GM12892 (cell line): ENCODE measurements around the gene CHERP.
A peak's percentile ranks its signal among the peaks of the same experiment; 100 is the strongest.

Experiments
- DNase-seq: peaks from one replicate; pipeline ENCODE4 v3.0.0; 2011; ENCODE audit not compliant: insufficient read length
- FAIRE-seq: peaks from 2 replicates; lab custom pipeline; 2011; peaks lifted over from hg19 to GRCh38; lab: Jason Lieb, UNC
- POLR2A ChIP-seq: IDR thresholded peaks from 2 replicates; pipeline ENCODE4 v1.6.1; 2011; ENCODE audit warnings: low read depth, low read length, control low read depth
- POLR2AphosphoS5 ChIP-seq: IDR thresholded peaks from 2 replicates; pipeline ENCODE4 v1.6.1; 2011; ENCODE audit warnings: low read depth, low read length, control low read depth
- TAF1 ChIP-seq: IDR thresholded peaks from 2 replicates; pipeline ENCODE4 v1.6.1; 2011; ENCODE audit warnings: low read depth, mild to moderate bottlenecking, control low read depth, low read length, borderline replicate concordance

CHERP gene

GRCh38 chr19:16585808-16586476 lies 43.7 kb upstream of the CHERP start:
- DNase-seq (no peak), FAIRE-seq (peak; percentile 97)
- TF ChIP-seq POLR2AphosphoS5 (peak; percentile 73; the same call in 1 of the 2 replicates), TAF1 (peak; percentile 25; the same call in 1 of the 2 replicates), POLR2A (peak; percentile 75)

DNA sequence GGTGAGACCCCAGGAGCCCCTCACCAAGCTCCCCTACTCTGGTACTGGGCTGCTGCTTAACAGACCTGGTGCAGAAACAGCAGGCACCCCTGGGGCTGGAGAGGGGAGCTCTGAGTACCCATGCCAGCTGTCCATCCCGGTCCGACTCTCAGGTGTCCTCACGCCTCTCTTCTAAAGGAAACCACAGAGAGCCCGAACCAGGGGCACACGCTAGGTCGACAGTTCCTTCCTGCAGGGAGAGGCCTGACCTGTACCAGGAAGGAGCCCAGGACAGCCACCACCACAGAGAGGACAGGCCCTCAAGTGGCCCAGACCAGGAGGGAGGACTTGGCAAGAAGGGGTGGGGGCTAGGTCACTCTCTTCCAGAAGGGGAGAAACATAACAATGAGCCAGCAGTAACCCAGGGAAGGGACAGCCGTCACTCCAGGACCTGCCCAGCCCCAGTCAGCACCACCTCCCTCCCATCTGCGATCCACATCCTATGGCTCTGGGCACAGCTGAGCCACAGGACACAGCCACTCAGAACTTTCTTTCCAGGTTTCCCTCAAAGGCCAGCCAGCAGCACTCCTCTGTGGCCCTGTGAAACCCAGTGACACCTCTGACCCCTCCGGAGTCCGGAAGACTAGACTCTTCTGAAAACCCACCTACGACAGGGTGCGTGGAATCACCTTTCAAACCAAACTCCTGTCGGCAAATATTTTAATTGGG lies 43.0 kb upstream of the CHERP start:
- FAIRE-seq (peak; percentile 51), DNase-seq (no peak)
- peak; percentile 57; the same call in 1 of the 2 replicates for TF ChIP-seq POLR2A
- TF ChIP-seq POLR2AphosphoS5, result peak; percentile 78; the same call in 1 of the 2 replicates
- TF ChIP-seq TAF1, result no peak

DNA sequence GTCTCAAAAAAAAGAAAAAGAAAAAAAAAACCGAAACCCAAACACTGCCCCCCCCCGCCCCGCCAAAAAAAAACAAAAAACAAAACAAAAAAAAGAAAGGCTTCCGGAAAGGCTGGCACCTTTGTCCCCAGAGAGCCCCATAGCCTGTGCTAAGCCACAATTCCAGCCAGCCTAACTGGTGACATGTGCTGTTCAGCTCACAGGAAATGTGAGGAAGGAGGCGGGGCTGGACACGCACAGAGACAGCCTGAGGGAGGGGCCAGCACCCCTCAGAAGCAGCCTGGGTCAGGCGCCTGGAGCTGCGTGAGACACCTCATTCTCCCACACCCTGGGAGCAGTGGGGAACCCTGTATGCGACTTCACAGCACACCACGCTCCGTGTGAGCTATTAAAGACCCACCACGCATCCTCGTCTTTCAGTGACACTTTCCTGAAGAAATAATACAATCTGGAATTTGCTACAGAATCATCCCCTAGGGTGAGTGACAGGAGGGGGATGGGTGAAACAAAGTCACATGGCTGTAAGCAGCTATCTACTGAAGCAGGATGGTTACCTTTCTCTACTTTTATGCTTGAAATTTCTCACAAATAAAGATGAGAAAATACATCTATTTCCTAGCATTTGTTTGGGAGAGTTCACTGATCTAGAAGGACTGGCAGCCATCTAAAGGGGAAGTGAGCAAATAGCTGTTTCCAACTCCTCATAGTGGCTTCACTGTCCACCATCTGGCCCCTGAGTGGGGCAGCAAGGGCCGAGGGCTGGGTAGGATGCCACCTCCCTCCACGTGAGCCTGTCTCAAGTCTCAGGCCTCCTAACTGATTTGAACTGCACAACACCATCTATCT lies 42.2 kb upstream of the CHERP start:
- peak; percentile 99 for FAIRE-seq

GRCh38 chr19:16582486-16583261 lies 40.4 kb upstream of the CHERP start:
- no peak for TF ChIP-seq POLR2A
- TF ChIP-seq TAF1, result no peak
- TF ChIP-seq POLR2AphosphoS5, result no peak
- no peak for DNase-seq

More for the DNA sequence above, 42.2 kb upstream of the CHERP start:
- peak; percentile 82 for TF ChIP-seq TAF1
- peak; percentile 96 for TF ChIP-seq POLR2AphosphoS5
- peak; percentile 97 for TF ChIP-seq POLR2A
- DNase-seq, result peak; percentile 81

GRCh38 chr19:16581971-16582343 lies 39.7 kb upstream of the CHERP start:
- FAIRE-seq, result no peak
- TF ChIP-seq POLR2A (no peak), POLR2AphosphoS5 (no peak), TAF1 (no peak)
- no peak for DNase-seq

More at GRCh38 chr19:16582486-16583261, 40.4 kb upstream of the CHERP start:
- FAIRE-seq, result no peak

DNA sequence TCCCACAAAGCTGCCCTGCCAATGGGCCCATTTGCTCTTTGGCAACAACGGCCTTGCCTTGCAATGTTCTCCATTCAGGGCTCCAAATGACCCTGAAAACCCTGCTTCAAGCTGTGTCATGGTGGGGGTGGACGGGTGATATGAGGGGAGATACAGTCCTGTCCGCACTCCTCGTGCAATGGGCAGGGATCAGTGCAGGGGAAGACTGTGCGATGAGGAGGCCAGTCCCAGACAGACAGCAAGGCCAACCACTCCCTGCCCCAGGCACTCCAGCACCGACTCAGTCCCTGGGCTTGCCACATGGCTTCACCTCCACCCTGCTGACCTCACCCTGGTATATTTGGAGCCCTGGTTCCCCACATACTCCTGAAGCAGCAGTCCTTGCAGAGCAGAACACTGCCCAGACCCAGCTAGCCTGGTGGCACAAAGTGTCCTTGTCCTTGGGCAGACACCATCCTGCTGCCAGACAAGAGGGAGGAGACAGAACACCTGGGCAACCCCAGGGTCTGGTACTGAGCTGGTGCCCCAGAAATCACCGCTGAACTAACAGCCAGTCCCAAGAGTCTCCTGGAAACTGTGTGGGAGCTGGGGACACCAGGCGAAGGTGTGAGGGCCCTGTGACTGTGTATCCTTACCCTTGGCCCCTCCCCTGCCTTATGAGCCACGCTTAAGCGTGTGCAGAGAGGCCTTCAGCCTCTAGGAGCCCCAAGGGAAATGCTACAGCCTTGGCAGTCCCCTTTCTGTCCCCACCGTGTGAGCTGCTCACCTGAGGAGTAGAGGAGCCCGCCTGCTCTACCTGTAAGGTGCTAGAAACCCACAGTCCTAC lies 39.1 kb upstream of the CHERP start:
- TF ChIP-seq POLR2A (no peak), TAF1 (no peak), POLR2AphosphoS5 (no peak)
- no peak for FAIRE-seq
- DNase-seq, result no peak

DNA sequence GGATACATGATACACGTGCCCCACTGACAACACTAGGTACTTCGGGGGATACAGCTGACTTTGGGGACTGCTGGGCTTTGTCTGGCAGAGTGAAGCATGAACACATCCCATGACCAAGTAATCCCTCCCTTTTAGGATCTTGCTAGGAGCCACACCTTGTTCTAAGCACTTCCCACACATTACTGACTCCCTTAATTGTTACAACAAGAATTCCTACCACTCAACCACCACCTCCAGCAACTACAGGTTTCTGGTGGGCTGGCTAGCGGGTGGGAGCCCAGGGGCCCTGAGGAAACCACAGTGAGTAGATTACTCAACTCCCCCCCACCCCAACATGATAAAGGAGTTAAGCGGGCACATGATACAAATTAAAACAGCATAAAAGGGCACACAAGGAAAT lies 37.1 kb upstream of the CHERP start:
- no peak for FAIRE-seq
- TF ChIP-seq TAF1 (no peak), POLR2A (no peak), POLR2AphosphoS5 (no peak)
- no peak for DNase-seq

GRCh38 chr19:16577531-16577985 lies 35.3 kb upstream of the CHERP start:
- no peak for TF ChIP-seq TAF1
- no peak for TF ChIP-seq POLR2A
- TF ChIP-seq POLR2AphosphoS5, result no peak
- FAIRE-seq, result no peak
- no peak for DNase-seq

DNA sequence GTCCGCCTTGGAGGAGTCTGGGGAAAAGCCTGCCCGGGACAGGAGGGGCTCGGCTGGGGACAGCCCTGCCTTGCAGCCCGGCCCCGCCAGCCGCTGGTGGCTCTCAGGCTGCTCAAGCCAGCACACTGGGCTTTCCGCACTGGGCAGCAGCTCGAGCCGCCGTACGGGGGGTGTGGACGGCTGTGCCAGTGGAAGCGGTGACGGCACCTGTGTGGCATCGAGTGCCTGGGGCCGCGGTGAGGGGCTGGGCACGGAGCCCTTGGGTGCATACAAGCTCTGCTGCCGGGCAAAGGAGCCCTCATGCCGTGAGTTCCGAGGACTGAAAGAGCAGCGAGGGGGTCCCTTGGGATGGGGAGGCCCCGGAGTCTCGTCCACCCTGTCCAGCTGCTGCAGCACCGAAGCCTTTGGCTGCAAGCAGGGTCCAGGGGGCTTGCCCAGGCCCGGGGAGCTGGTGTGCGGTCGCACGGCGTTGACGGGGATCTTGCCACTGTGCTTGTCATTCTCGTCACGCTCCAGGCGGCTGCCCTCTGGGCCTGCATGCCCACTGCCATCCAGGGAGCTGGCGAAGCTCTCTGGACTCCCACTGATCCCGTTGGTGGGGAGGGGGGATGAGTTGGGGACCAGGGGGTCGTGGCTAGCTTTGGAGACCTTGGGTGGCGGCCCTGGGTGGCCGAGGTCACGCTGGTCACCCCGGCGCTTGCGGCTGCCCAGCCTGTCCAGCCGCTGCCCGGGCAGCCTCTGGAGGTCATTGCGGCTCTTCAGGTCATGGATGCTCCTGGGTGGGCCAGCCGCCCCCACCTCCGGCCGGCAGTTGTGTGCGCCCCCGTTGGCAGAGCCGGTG lies 34.7 kb upstream of the CHERP start:
- FAIRE-seq, result no peak
- TF ChIP-seq POLR2AphosphoS5 (no peak), TAF1 (no peak), POLR2A (no peak)
- no peak for DNase-seq
